NCI-H2227 (cell line): Measurements from ENCODE around the gene SPATA4.
"Not testable (repeated sequence)": the region's sequence is repeated elsewhere in the genome, so short reads cannot be mapped to it uniquely, and the experiment has no call there.

Source experiments
- DNase-seq: peaks from one replicate; lab custom pipeline; 2025; ENCODE audit not compliant: unreplicated experiment; lab: John Stamatoyannopoulos, UW

The SPATA4 gene

DNA sequence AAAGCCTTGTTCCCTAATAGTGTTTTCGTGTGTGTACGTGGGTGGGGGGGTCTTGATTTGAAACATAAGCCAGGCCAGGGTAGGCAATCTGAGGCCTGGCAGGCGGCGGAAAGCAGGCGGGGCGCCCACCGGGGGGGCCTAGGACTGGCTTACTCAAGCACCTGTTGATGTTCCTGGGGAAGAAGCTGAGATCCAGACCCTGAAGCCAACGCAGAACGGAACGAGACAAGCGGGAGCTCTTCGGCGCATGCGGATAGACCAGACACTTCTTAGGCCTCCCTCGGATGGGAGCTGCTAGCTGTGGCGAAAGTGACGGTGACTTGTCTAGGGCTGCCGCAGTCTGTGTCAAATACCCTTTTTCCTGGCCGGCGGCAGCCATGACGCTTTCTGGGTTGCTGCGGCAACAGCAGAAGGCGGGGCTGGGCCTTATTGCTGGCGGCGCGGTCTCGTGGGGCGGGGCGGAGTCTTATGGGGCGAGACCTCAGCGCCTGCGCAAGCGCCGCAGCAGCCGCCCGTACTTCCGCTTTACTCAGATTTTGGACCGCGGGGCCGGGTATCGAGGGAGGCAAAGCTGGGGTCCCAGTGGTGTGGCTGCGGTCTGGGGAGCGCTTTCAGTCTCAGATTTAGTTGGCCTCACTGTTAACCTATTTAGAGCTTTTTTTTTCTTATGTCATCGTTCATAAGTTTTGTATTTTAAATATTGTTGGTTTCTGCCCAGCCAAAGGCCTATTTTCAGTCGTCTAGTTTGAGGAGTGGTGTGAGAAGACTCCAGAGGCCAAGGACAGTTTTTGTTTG is at the start of gene SPATA4:
Gene SPATA4 (minus strand): TSS at position 402 of the 795 bp plus-strand sequence. CDS start 23 bp downstream, at position 379.
- DNase-seq, result peak; percentile 95

- DNase-seq, result no peak
Observed at GRCh38 chr4:176242764-176243347, 47.5 kb upstream of the SPATA4 start.

DNA sequence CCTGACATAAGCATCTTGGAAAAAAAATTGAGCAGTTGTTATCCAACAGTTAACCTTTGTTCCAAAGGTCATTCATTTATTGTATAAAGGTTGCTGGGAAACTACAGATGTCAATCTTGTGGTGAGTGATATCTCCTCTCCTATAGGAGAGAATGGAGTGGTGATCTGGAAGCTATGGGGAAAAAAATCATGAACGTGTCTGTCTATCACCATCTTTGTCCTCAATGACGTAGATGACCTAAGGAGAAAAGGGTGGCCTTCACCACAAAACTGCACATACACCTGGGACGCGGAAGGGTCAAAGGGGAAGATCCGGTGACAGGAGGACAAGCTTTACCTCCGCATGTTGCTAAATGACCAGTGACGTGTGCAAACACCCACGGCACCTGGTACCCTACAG is 46.3 kb upstream of the SPATA4 start:
- DNase-seq, result no peak

GRCh38 chr4:176238826-176239225 is 43.4 kb upstream of the SPATA4 start:
- no peak for DNase-seq

DNA sequence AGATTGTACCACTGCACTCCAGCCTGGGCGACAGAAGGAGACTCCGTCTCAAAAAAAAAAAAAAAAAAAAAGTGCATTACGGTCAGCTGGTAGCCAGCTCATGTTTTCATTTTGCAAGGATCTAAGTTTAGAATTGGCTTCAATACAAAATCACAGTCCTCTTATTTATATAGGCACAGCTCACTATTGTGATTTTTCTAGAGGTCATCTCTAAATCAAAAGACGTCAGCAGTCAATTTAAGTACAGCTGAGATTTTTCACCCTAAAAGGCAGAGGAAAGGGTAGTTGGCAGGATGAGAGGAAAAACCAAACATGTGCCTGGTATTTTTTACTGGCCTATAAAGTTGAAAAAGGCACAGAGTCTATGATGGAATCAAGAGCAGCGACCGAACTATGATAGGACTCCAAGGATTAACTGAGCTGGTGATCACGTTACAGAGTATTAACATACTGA is 42.8 kb upstream of the SPATA4 start:
- DNase-seq, result no peak

DNA sequence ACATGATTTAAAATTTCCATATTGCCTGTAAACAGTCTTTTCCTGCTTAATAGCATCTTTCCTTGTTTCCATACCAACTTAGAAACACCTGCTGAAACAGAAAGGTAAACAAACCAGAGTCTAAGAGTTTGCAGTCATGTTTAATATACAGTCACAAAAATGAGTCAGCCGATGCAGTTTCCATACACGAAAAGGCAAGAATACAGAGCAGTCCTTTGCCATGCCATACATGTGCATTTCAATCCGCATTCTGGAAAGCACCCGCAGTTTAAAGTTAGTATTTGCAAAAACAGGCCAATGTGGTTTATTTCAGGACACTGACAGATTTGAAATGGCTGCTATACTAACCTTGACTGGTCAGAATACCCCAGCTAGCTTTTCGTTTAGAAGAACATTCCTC is 41.6 kb upstream of the SPATA4 start:
- DNase-seq, result no peak

DNA sequence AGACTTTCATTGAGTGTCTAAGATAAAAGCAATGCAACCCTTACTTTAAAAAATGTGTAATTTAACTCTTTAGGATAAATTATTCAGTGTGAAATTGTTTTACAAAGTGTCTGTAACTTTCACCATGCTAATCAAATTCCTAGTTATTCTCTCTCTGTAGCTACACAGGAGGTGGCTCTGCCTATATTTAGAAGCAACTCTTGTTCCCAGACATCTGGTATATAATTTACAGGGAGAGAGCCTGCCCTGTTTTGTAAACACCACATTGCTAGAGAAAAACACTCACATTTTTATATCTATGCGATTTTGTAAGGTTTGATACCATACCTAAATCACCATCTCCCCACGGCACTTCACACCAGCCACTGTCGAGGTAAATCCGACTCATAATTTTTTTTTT is 35.5 kb upstream of the SPATA4 start:
- peak; percentile 51 for DNase-seq

DNA sequence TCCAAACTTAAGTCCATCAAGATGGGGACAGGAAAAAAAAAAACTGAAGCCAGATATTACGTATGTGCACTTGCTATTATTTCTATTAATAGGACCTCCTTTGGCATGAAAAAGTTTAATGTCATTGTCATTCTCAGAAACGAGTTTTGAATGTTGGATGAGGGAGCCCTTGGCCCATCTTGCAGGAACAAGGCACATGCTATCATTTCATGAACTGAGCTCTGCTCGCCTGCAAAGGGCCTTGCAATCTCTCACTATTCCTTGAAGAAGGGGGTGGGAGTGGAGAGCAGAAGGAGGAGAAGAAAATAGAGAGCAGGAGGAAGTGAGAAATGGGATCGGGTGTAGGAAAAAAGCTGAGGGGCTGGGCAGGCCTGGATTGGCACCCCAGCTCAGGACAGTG is 34.3 kb upstream of the SPATA4 start:
- DNase-seq, result no peak

DNA sequence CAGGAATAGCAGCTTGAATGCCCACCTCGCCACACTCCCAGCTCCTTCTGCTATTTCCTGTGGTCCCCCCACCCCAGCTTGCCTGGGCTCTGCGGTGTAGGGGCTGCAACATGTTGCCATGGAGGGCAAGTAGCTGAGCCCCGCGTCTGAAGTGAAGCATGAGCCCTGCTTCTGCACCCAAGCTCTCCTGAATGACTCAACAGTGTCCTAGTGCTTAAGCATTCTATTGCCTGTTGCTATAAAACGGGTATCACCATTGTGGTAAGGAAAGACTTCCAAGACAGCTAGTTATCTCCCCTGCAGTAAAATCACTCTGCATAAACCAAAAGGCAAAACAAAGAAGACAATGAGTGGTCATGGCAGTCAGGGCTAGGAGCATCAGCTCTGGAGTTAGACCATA is 31.4 kb upstream of the SPATA4 start:
- no peak for DNase-seq

GRCh38 chr4:176223561-176223960 is 28.2 kb upstream of the SPATA4 start:
- no peak for DNase-seq

DNA sequence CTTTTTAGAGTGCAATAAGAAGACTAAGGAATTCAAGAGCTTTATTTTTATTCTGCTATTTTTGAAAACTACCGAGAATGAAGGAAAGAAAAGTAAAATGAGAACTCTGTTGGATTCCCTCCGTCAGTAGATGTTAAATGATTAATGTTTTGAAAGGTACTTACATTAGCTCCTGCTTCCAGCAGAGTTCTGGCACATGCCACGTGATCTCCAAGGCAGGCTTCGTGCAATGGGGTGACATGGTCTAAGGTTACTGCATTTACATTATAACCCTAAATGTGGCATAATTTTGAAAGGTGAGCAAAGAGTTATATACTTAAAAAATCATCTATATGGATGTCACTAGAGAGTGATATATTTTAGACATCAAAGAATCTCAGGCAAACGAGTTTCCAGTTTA is 26.8 kb upstream of the SPATA4 start:
- no peak for DNase-seq

DNA sequence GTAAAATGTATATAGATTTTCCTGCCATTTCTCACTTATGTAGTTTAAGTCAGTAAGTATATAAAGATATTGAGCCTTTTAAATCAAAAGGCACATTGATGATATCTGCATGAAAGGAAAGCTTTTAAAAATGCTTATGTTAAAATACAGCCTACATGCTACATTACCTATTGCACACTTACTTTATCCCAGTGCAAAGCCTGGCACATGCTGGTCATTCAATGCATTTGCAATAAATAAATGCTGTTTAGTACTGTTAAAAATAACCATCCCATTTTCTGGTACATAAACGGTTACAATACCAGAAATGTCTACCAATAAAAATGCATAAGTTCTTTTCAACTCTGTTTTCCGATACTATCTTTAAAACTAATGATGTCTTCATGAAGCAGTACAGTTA is 22.1 kb upstream of the SPATA4 start:
- DNase-seq, result no peak

DNA sequence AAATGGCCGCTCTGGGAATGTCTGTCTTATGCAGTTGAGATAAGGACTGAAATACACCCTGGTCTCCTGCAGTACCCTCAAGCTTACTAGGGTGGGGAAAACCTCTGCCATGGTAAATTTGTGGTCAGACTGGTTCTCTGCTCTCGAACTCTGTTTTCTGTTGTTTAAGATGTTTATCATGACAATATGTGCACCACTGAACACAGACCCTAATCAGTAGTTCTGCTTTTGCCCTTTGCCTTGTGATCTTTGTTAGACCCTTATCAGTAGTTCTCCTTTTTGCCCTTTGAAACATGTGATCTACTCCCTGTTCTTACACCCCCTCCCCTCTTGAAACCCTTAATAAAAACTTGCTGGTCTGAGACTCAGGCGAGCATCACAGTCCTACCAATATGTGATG is 17.0 kb upstream of the SPATA4 start:
- not testable (repeated sequence) for DNase-seq

DNA sequence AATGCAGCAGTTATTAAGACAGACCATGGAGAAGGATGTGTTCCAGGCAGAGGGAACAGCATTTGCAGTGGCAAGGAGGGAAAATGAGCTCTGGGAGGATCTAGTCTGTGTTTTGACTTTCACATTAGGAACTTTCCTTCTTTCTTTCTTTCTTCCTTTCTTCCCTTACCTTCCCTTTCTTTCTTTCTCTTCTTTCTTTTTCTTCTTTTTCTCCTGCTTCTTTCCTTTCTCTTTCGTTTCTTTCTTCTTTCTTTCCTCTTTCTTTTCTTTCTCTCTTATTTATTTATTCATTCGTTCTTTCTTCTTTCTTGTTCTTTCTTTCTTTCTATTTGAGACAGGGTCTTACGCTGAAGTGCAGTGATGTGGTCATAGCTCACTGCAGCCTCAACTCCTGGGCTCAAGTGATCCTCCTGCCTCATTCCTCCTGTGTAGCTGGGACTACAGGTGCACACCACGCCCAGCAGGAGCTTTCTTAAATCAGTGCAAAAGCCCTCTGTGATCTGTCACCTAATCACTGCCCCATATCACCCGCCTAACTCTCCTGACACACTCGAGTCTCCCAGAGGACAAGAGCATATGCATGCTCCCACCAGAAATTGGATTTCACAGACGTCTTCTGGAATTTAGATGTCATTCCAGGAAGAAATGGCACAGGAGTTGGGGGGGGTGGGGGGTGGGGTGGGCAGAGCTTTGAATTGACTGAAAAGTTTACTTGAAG is 15.4 kb upstream of the SPATA4 start:
- no peak for DNase-seq

DNA sequence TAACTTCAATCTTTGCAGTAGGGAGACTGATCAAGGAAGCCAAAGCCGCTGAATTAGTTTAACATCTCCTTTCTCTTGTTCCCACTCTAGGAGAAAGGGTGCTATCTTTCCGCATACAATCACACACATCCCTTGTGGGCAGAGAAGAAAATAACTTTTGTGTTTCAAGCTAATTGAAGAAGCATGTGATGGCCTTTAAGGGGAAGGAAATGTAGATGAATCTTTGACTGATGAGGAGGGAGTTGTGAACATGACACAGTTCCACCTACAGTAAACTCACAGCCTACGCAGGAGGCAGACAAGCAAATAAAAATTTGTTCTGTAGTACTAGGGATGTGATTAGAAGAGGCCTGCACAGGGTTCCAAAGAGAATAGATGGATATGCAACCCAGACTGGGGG is 14.7 kb upstream of the SPATA4 start:
- DNase-seq, result no peak

DNA sequence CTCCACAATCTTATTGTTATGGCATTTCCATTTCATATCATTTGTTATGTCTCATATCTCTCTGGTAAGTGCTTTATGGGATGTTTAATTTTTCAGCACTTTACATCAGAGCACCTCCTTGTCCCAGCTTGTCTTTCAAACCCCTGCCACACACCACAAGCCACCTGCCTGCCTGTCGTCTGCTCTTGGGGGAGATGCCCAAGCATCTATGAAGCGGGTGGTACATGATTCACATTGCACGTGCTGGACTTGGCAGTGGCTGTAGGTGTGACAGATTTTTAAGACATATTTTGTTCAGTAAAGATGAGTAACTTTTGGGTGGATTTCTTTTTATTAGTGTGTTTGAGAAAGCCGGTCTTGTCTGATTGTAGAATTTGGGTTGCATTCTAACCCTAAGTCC is 14.2 kb upstream of the SPATA4 start:
- no peak for DNase-seq

DNA sequence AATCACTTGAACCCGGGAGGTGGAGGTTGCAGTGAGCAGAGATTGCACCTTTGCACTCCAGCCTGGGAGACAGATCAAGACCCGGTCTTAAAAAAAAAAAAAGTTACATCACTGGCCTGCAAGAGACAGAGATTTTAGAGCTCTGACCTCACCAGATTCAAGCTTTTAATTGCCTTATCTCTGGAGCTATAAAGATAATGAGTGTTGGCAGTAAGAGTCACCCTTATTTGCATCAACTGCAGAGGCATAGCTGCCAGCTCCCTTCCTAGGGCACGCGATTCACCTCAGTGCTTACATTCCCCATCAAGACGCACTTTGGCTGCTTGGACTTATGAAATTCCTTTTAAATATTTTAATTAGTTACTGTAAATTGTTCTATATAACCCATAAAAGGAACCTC is 12.5 kb upstream of the SPATA4 start:
- DNase-seq, result no peak

DNA sequence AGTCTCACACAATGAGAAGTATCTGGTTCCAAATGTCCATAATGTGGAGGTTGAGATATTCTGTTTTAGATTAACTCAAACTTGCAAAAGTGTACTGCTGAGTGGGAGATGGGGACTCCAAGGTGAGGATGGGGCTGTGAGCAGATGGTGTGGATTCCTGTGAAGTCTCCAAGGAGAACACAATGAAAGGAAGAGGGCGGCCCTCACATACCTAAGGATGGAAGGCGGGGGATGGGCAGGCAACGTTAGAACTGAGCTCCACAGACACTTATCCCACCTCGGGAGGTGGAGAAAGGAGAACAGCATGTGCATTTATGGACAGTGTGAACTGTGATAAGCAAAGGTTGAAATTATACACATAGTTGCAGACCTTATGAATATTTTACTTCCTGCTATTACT is 9.9 kb upstream of the SPATA4 start:
- no peak for DNase-seq

GRCh38 chr4:176198316-176198903 is 3.0 kb upstream of the SPATA4 start:
- no peak for DNase-seq

GRCh38 chr4:176193938-176194337 is 1.4 kb downstream of the SPATA4 start:
- no peak for DNase-seq

DNA sequence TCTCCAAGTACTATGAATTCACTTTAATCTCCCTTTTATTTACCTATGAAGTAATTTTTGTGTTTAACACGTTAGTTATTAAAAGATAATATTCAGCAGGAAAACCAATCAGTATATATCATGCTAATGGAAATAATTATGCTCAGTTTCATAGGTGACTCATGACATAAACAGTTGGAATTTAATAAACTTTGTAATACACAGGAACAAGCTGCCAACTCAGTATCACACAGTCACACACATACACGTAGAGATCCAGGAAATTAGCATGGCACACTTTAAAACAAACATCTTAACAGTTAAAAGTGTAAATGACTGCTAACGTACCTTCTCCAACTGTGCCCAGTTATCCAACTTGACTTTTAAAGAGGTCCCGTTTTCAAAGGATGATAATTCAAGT is 2.3 kb downstream of the SPATA4 start:
- no peak for DNase-seq

DNA sequence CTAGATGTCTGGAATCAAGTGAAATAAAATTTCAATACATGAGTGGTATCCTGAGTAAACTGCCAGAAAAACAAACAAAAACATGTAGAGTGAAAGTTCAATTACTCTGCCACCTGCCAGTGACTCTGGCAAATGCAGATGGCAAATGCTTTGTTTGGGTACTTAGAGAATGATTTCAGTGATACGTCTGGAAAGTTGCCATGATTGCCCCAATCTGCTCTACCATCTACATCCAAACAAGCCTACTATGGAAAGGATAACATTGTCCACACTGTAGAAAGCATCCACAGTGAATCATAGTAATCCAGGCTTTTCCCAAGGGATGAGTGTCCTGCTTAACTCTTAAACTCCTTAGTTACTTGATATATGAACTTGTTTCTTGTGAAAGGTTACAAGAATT is 3.4 kb downstream of the SPATA4 start:
- DNase-seq, result peak; percentile 17
